ENCODE measurements around the gene DCST1.
A peak's percentile ranks its signal among the peaks of the same experiment; 100 is the strongest.

The DCST1 gene

GRCh38 chr1:155061381-155062150 lies 27.9 kb downstream of the DCST1 start:
- peak; percentile 72 for ATAC-seq

GRCh38 chr1:155062151-155062686 lies 28.6 kb downstream of the DCST1 start:
- TF ChIP-seq PATZ1 (CRISPR knock-in tag; IDR thresholded peaks at IDR 0.05; ENCODE audit: borderline replicate concordance), result no peak
- no peak for TF ChIP-seq GLIS3 (CRISPR knock-in tag; IDR thresholded peaks at IDR 0.05)
- TF ChIP-seq ZC3H10 (CRISPR knock-in tag; IDR thresholded peaks at IDR 0.05), result no peak
- no peak for TF ChIP-seq CSDC2 (CRISPR knock-in tag; IDR thresholded peaks at IDR 0.05)
- no peak for TF ChIP-seq CREB5 (CRISPR knock-in tag; IDR thresholded peaks at IDR 0.05; ENCODE audit: low read depth)
- no peak for TF ChIP-seq TCF4 (CRISPR knock-in tag; IDR thresholded peaks at IDR 0.05; ENCODE audit: borderline replicate concordance)
- no peak for TF ChIP-seq ESRRG (CRISPR knock-in tag; IDR thresholded peaks at IDR 0.05)
- TF ChIP-seq SNAI2 (CRISPR knock-in tag; IDR thresholded peaks at IDR 0.05), result no peak
- no peak for TF ChIP-seq TSHZ2 (CRISPR knock-in tag; IDR thresholded peaks at IDR 0.05)
- no peak for TF ChIP-seq CSRNP3 (CRISPR knock-in tag; IDR thresholded peaks at IDR 0.05)
- no peak for TF ChIP-seq ZNF70 (CRISPR knock-in tag; IDR thresholded peaks at IDR 0.05)
- TF ChIP-seq TOX (CRISPR knock-in tag; IDR thresholded peaks at IDR 0.05; ENCODE audit: borderline replicate concordance), result no peak
- no peak for TF ChIP-seq ARNTL (CRISPR knock-in tag; IDR thresholded peaks at IDR 0.05; ENCODE audit: borderline replicate concordance, low read depth)
- TF ChIP-seq RARB (CRISPR knock-in tag; IDR thresholded peaks at IDR 0.05), result no peak
- TF ChIP-seq ZNF8 (CRISPR knock-in tag; IDR thresholded peaks at IDR 0.05), result no peak
- no peak for ATAC-seq

More at GRCh38 chr1:155061381-155062150, 27.9 kb downstream of the DCST1 start:
- TF ChIP-seq ZNF8 (CRISPR knock-in tag; IDR thresholded peaks at IDR 0.05) (no peak), TOX (CRISPR knock-in tag; IDR thresholded peaks at IDR 0.05; ENCODE audit: borderline replicate concordance) (no peak), RARB (CRISPR knock-in tag; IDR thresholded peaks at IDR 0.05) (no peak), ISL1 (CRISPR knock-in tag; IDR thresholded peaks at IDR 0.05) (no peak), OSR1 (CRISPR knock-in tag; IDR thresholded peaks at IDR 0.05) (no peak), CSRNP3 (CRISPR knock-in tag; IDR thresholded peaks at IDR 0.05) (no peak), POU6F1 (CRISPR knock-in tag; IDR thresholded peaks at IDR 0.05; ENCODE audit: borderline replicate concordance, low read depth) (no peak), CSDC2 (CRISPR knock-in tag; IDR thresholded peaks at IDR 0.05) (no peak), ZC3H10 (CRISPR knock-in tag; IDR thresholded peaks at IDR 0.05) (no peak), PPARA (CRISPR knock-in tag; IDR thresholded peaks at IDR 0.05; ENCODE audit: borderline replicate concordance) (no peak)

Data from SK-N-SH treated with all-trans-retinoic acid at 6 μM for 48 hours (cell line).